Epithelial cell of proximal tubule (primary cell): ENCODE measurements around the gene PKIG. TPM values are rescaled to one million over a fixed set of nuclear protein-coding genes. Genes with fewer than 3 reads are reported as not detected.

Experiments used
- DNase-seq: peaks from one replicate; pipeline ENCODE4 v3.0.0-alpha.2; 2011; ENCODE audit warnings: low read depth
- H3K4me3 ChIP-seq: 2 replicates; pipeline ENCODE4 v1.5.1; 2011; ENCODE audit warnings: low read depth, mild to moderate bottlenecking, low read length
- CTCF ChIP-seq: conservative IDR thresholded peaks from 2 replicates; pipeline ENCODE4 v1.5.1; 2012; ENCODE audit warnings: low read depth, mild to moderate bottlenecking, low read length
- total RNA-seq: library from RNA; depleted of rRNA; stranded (reverse); fragments of >200 nt; gene quantifications from 2 replicates; pipeline ENCODE4 v1.2.3, GENCODE V29; 2015

PKIG gene
- total RNA-seq, 1 donor from 2014 or later, result 64.3 TPM

GRCh38 chr20:44657875-44658274 is 75.5 kb downstream of the PKIG start:
- TF ChIP-seq CTCF, result no peak
- no peak for DNase-seq
- no peak overlapping the region for H3K4me3 ChIP-seq

- no peak for TF ChIP-seq CTCF
- H3K4me3 ChIP-seq, result no peak overlapping the region
- DNase-seq, result no peak
Measured at GRCh38 chr20:44658810-44659209, 76.4 kb downstream of the PKIG start.

DNA sequence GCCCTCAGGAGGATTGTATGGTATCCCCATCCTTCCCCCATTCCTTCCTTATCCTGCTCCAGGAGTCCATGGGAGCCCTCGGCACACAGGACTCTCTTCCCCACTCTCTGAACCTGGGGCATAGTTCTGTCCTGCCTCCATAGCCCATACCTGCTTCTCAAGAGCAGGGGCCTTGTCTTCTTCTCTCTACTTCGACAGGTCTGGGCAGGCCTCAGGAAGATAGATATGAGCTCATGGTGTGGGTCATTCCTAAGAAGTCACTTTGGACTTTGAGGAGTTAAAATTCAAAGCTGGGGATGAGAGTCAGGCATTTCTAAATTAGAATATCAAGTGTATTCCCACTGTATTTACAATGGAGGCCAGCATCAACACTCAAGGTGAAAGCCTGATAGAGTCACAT is 77.6 kb downstream of the PKIG start:
- TF ChIP-seq CTCF, result no peak
- no peak overlapping the region for H3K4me3 ChIP-seq
- no peak for DNase-seq

GRCh38 chr20:44660581-44660980 is 78.2 kb downstream of the PKIG start:
- no peak for DNase-seq

DNA sequence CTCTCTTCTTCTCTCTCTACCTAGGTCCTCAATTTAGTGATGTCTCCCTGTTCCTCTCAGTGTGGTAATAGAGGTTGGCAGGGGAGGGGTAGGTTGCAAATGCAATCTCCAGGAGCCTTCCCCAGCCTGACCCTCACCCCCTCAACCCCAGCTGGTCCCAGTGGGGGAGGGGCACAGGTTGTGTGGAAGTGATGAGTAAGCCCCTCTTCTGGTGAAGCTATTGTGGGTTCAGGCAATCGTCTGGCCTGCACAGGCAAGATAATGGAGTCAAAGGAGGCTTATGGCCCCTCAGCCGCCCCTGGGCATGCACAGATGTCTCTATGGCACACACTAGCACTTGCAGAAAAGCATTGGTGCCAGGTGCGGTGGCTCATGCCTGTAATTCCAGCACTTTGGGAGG is 79.9 kb downstream of the PKIG start:
- H3K4me3 ChIP-seq, result no peak overlapping the region
- TF ChIP-seq CTCF, result no peak

More at GRCh38 chr20:44660581-44660980, 78.2 kb downstream of the PKIG start:
- TF ChIP-seq CTCF, result no peak
- H3K4me3 ChIP-seq, result no peak overlapping the region

GRCh38 chr20:44664131-44664530 is 81.8 kb downstream of the PKIG start:
- DNase-seq, result no peak
- no peak for TF ChIP-seq CTCF
- no peak overlapping the region for H3K4me3 ChIP-seq

More for the DNA sequence above, 79.9 kb downstream of the PKIG start:
- no peak for DNase-seq

DNA sequence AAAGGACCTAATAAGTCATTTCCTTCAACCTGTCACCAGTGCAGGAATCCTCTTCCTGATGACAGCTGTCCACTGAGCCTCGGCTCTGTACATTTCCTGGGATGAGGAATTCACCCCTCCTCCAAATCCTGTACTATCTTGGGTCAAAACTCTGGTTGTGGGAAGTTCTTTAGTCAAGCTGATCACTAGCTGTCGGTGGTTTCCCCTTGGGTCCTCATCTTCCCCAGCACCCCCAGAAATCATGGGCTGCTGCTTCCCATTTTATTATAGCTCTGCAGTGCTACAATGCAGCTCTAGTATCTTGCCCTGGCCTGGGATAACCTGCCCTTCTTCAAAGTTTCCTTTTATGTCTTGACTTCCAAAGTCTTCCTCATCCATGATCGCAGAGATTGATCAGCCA is 83.7 kb downstream of the PKIG start:
- TF ChIP-seq CTCF, result no peak
- no peak overlapping the region for H3K4me3 ChIP-seq

More for the DNA sequence above, 83.7 kb downstream of the PKIG start:
- no peak for DNase-seq
